ENCODE measurements around the gene SLC25A21.

The SLC25A21 gene

GRCh38 chr14:36756226-36756625 lies 416.2 kb downstream of the SLC25A21 start:
- Histone ChIP-seq H3K27me3 (replicated peaks; ENCODE audit: control insufficient read depth, insufficient read depth, low read length) (no peaks in the 10 kb centered on the region), H3K36me3 (ENCODE audit: control insufficient read depth, insufficient read depth, low read length) (no peaks in the 10 kb centered on the region), H3K4me3 (replicated peaks; ENCODE audit: low read depth, low read length) (no peak overlapping the region)
- TF ChIP-seq CTCF (IDR thresholded peaks at IDR 0.05; ENCODE audit: insufficient read depth, low read length, poor library complexity, severe bottlenecking): no peak
- no peak for DNase-seq (ENCODE audit: extremely low read depth, insufficient read length)

- Histone ChIP-seq H3K36me3 (ENCODE audit: control insufficient read depth, insufficient read depth, low read length) (no peaks in the 10 kb centered on the region), H3K27me3 (replicated peaks; ENCODE audit: control insufficient read depth, insufficient read depth, low read length) (no peaks in the 10 kb centered on the region), H3K4me3 (replicated peaks; ENCODE audit: low read depth, low read length) (no peak overlapping the region)
- TF ChIP-seq CTCF (IDR thresholded peaks at IDR 0.05; ENCODE audit: insufficient read depth, low read length, poor library complexity, severe bottlenecking): no peak
- no peak for DNase-seq (ENCODE audit: extremely low read depth, insufficient read length)
These were observed 416.6 kb downstream of the SLC25A21 start for GRCh38 chr14:36755756-36756155.

- no peak overlapping the region for H3K4me3 ChIP-seq (replicated peaks; ENCODE audit: low read depth, low read length)
- no peaks in the 10 kb centered on the region for H3K27me3 ChIP-seq (replicated peaks; ENCODE audit: control insufficient read depth, insufficient read depth, low read length)
- no peak for DNase-seq (ENCODE audit: extremely low read depth, insufficient read length)
- H3K36me3 ChIP-seq (ENCODE audit: control insufficient read depth, insufficient read depth, low read length): no peaks in the 10 kb centered on the region
- TF ChIP-seq CTCF (IDR thresholded peaks at IDR 0.05; ENCODE audit: insufficient read depth, low read length, poor library complexity, severe bottlenecking): no peak
These were observed 420.5 kb downstream of the SLC25A21 start for GRCh38 chr14:36751920-36752319.

GRCh38 chr14:36751106-36751505 lies 421.3 kb downstream of the SLC25A21 start:
- H3K4me3 ChIP-seq (replicated peaks; ENCODE audit: low read depth, low read length): no peak overlapping the region
- no peak for TF ChIP-seq CTCF (IDR thresholded peaks at IDR 0.05; ENCODE audit: insufficient read depth, low read length, poor library complexity, severe bottlenecking)
- no peaks in the 10 kb centered on the region for H3K27me3 ChIP-seq (replicated peaks; ENCODE audit: control insufficient read depth, insufficient read depth, low read length)
- H3K36me3 ChIP-seq (ENCODE audit: control insufficient read depth, insufficient read depth, low read length): no peaks in the 10 kb centered on the region
- no peak for DNase-seq (ENCODE audit: extremely low read depth, insufficient read length)

GRCh38 chr14:36750244-36750643 lies 422.2 kb downstream of the SLC25A21 start:
- no peak for TF ChIP-seq CTCF (IDR thresholded peaks at IDR 0.05; ENCODE audit: insufficient read depth, low read length, poor library complexity, severe bottlenecking)
- Histone ChIP-seq H3K27me3 (replicated peaks; ENCODE audit: control insufficient read depth, insufficient read depth, low read length) (no peaks in the 10 kb centered on the region), H3K36me3 (ENCODE audit: control insufficient read depth, insufficient read depth, low read length) (no peaks in the 10 kb centered on the region), H3K4me3 (replicated peaks; ENCODE audit: low read depth, low read length) (no peak overlapping the region)
- no peak for DNase-seq (ENCODE audit: extremely low read depth, insufficient read length)

- H3K36me3 ChIP-seq (ENCODE audit: control insufficient read depth, insufficient read depth, low read length): no peaks in the 10 kb centered on the region
- H3K27me3 ChIP-seq (replicated peaks; ENCODE audit: control insufficient read depth, insufficient read depth, low read length): no peaks in the 10 kb centered on the region
- no peak overlapping the region for H3K4me3 ChIP-seq (replicated peaks; ENCODE audit: low read depth, low read length)
- DNase-seq (ENCODE audit: extremely low read depth, insufficient read length): no peak
- TF ChIP-seq CTCF (IDR thresholded peaks at IDR 0.05; ENCODE audit: insufficient read depth, low read length, poor library complexity, severe bottlenecking): no peak
These were observed 423.7 kb downstream of the SLC25A21 start for GRCh38 chr14:36748610-36749213.
